D721Med (cell line): ENCODE data around the gene NIFK.

Experiments
- DNase-seq: peaks from one replicate; pipeline ENCODE4 v3.0.0; 2011; ENCODE audit warnings: low spot score; ENCODE audit not compliant: insufficient read length
- FAIRE-seq: peaks from 2 replicates; lab custom pipeline; 2011; peaks lifted over from hg19 to GRCh38; lab: Jason Lieb, UNC
- CTCF ChIP-seq: IDR thresholded peaks from 2 replicates; pipeline ENCODE4 v1.5.1; 2012; ENCODE audit warnings: mild to moderate bottlenecking, control low read depth; ENCODE audit not compliant: insufficient read depth; ENCODE audit errors: missing control alignments

NIFK gene

GRCh38 chr2:121731366-121731765, 5.3 kb downstream of the NIFK start:
- DNase-seq: no peak
- no peak for TF ChIP-seq CTCF
- FAIRE-seq: no peak

- no peak for FAIRE-seq
- TF ChIP-seq CTCF: no peak
- DNase-seq: no peak
Observed at GRCh38 chr2:121727950-121728349, 8.7 kb downstream of the NIFK start.

DNA sequence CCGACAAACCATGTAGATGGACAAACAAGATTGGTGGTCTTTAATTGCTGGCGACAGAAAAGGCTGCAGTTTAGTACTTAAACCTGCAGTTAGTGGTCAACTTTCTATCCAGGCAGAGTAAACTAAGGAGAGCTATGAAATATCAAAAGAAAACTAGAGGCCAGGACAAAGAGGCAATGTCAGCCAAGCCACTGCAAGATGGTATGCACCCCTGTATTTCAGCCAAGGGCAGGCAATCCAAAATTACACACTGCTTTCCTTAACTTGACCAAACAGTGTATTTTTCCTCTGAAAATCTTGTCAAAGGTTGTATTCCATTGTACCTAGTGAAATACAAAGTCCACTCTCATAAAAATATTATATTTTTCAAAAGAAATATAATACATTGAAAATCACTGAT, 9.3 kb downstream of the NIFK start:
- DNase-seq (no peak), FAIRE-seq (no peak)
- TF ChIP-seq CTCF: no peak

DNA sequence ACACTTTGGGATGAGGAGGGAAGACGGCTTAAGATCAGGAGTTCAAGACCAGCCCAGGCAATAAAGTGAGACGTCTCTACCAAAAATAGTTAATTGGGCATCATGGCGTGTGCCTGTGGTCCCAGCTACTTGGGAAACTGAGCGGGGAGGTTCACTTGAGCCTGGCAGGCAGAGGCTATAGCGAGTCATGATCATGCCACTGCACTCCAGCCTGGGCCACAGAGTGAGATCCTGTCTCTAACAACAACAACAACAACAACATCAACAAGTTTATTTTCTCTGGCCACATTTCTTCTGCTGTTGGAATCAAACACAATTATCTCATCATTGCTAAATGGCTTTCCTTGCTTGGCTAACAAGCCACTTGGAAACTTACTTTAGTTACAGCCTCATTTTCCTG, 13.4 kb downstream of the NIFK start:
- DNase-seq: no peak
- no peak for TF ChIP-seq CTCF
- FAIRE-seq: no peak

GRCh38 chr2:121722479-121722878, 14.2 kb downstream of the NIFK start:
- FAIRE-seq: no peak
- no peak for TF ChIP-seq CTCF
- no peak for DNase-seq

GRCh38 chr2:121721926-121722325, 14.7 kb downstream of the NIFK start:
- no peak for TF ChIP-seq CTCF
- no peak for FAIRE-seq
- DNase-seq: no peak

- no peak for TF ChIP-seq CTCF
- no peak for FAIRE-seq
- DNase-seq: no peak
Observed at GRCh38 chr2:121717529-121717928, 19.1 kb downstream of the NIFK start.
